Measurements from ENCODE around the gene TBC1D17.

Gene TBC1D17

DNA sequence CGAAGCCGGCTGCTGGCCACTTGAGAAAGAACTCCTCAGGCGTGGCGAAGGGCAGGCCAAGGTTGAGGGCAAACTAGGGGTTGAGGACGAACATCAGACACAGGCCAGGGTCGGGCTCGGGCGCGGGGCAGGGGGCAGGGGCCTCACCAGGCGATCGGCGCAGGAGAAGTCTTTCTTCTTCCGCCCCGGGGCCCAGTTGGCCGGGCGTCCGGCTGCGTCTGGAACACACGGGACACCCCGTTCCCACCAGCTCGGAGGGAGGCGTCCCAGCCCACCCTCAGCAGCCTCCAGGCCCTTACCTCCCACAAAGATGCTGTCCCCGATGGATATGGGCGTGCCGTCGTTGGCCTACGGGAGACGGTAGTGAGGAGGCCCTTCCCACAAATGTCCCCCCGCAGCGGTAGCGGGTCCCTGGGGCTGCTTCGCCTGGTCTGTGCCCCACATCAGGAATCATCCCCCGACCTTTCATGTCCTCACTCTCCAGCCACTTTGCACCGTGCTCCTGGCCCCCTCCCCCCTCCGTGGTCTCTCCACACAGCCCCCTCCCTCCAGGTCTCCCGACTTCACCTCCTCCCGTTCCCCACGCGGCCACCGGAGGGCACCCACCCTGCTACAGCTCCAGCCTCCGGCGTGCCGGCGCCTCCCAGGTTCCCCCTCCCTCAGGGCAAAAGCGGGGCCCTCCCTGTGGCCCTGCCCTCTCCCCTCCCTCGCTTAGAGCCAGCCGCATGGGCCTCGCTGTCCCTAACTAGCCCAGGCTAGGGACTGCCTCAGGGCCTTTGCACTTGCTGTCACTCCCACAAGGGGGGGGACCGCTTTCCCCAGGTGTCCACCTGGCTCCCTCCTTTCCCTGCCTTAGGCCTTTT lies 14.9 kb upstream of the TBC1D17 start:
- DNase-seq, result no peak

DNA sequence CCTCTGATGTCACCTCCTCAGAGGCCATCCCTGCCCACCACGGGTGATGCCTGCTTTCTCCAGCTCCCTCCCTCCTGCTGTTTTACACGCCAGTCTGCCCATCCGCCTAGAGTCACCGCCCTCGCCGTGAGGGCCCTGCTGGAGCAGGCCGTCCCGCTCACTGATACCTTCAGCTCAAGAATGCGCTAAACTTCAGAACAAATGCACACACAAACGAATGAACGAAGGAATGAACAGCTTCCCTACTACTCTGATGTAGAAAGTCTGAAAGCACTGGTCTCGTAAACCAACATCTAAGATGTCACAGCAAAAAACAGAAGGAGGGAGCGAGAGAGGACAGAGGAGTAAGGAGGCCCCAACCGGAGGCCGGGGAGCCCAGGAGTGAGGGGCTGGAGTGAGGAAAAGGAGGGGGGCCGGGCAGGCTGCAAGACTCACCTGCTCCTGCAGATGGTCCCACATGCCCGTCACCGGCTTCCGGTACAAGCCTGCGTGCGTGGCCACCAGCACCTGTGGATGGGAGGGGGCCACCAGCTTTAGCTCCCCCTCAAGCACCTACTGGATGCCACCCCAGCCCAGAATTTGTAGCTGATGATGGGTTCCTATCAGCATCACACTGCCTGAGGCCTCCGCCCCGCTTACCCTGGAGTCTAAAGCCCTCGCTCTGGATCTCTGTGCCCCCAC lies 14.1 kb upstream of the TBC1D17 start:
- DNase-seq, result no peak

DNA sequence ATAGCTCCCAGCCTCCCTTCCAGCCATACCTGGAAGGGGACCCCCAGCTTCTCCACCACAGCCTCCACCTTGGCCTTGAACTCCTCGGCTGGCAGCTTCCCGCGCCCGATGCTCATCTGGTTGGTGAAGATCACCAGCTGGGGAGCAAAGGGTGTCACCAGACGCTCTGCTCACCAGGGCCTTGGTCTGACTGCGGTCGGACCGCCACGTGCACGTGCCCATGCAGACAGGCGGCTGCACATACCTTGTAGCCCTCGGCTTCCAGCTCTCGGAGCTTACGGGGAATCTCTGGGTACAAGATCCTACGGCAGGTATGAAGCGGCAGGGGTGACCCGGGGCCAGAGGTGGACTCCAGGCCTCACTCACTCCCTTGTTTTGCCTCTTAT lies 13.6 kb upstream of the TBC1D17 start:
- DNase-seq, result no peak

DNA sequence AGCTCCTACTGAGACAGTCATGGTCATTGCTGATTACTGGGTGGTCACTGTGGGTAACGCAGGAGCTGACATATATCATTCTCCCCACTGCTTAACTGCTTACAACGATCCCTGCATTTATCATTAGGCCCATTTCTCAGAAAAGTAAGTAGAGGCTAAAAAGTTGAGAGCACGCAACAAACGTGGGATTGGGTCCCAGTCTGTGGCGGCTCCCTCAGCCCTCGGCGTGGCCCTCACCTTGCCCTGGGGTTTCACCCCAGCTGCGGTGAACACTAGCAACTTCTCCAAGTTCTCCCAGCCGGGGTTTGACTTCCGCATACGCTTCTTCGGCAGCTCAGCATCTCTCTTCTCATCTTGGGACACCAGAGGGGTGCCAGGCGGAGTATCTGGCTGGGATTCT lies 12.6 kb upstream of the TBC1D17 start:
- DNase-seq, result no peak

DNA sequence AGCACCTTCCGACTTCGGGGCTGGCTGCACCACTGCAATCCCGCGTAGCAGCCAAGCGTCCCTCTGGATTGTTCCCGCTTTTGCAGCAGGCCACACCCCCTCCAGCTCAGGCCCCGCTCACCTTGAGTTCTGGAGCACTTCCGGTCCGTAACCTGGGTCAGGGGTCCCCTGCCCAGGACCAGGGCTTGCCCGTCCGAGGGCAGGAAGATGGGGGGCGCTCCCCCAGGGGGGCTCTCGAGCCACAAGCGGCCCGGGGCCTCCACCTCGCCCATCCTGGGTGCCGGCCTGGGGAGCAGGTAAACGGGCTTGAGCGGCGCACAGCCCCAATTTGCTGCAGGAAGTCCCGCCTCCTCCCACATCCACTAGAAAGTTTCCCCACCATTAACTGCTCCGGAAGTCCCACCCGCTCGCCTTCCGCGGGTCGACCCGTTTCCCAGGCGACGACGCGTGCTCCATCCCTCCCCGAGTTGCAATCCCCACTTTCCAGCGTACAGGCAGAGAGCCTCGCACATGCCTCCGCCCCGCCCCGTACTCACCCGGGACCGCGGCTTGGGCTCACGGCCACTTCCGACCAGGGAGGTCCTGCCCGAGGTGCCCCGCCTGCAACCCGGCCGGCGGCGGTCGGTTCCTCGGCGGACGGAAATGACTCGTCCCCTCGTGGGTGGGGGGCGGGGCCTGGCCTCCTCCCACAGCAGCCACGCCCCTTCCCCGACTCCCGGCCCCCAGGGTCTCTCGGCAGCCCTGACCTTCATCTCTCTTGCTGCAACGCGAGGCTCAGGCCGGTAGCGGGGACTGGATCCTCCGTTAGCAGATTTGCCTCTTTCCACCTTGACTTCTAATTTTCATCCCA lies 10.3 kb upstream of the TBC1D17 start, which contains the start of gene PNKP:
PNKP (minus strand) TSS at position 644 of the 850 bp plus-strand sequence; CDS start at position 272, 372 bp downstream.
- peak; percentile 89 for DNase-seq

DNA sequence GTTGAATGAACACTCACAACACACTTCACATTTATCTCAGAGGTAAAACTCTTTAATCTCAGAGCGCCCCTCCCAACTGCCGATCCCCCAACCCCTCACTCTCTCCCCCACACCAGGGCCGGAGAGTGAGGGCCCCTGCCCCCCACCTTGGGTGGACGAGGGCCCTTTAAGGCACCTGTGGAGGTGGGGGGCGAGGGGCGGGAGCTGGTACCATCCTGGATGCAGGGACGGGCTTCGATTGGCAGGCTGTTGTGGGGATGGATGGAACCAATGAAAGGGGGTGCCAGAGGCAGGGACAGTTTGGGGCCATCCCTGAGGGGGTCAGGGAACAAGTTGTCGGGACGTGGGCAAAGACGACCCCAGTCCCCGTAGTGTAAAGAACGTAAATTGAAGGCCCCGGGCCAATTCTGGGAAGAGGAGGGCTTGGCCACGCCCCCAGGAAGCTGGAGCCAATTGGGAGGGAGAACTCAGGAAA lies 8.5 kb upstream of the TBC1D17 start:
- DNase-seq, result no peak

DNA sequence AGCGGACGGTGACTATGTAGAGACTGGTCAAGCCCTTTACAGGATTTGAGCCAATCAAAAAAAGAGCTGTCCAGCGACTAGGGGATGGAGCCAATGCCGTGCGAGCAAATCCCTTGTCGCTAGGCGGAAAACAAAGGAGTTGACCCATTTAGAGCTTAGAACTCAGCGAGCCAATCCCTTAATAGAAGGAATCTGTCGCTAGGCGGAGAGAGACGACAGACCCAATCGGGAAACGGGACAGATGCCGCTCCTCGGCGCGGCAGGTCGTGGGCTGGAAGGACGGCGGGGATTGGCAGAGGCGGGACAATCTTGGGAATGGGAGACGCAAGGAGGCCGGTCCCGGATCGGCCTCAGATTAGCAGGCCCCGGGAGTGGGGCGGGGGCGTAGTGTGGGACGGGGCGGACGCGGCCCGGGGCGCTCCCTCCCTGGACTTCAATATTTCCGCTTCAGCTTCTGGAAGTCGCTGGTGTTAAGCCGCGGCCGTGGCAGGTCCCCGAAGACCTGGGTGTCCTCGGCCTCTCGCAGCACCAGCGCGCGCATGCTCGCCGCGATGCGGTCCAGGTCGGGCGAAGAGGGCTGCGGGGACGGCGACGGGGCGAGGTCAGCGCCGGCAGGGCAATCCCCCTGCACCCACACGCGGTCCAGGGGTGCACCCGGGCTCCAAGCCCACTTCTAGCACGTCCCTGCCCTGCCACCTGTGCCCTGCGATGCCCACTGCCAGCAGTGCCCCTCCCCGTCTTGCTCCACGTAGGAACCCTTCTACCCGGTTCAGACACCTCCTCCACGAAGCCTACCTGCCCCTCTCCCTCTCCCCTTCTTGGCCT lies 7.8 kb upstream of the TBC1D17 start:
- DNase-seq, result peak; percentile 99

DNA sequence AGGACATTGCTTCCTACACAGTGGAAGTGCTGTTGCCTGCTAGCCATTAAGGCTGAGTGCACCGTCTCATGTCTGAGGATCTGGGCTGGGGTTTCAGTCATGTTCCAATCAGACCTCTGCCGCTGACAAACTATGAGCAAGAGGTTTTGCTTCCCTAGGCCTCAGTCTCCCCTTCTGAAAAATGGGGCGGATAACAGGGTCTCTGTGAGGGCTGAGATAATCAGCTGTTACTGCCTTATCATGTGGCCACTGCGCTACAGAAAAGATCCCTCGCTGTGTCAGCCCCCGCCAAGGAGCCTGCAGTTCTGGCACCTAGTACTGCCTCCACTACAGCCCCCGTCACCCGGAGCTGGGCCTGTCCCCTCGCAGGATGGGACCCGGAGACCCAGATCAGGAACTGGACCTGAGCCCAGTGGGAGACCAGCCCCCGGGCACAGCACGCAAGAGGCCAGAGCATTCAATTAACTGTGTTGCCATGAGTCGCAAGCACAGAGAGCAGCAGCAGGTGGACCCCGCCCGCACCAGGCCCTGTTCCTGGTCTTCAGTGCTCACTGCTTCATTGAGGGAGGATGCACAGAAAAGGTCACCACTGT lies 7.1 kb upstream of the TBC1D17 start:
- no peak for DNase-seq

DNA sequence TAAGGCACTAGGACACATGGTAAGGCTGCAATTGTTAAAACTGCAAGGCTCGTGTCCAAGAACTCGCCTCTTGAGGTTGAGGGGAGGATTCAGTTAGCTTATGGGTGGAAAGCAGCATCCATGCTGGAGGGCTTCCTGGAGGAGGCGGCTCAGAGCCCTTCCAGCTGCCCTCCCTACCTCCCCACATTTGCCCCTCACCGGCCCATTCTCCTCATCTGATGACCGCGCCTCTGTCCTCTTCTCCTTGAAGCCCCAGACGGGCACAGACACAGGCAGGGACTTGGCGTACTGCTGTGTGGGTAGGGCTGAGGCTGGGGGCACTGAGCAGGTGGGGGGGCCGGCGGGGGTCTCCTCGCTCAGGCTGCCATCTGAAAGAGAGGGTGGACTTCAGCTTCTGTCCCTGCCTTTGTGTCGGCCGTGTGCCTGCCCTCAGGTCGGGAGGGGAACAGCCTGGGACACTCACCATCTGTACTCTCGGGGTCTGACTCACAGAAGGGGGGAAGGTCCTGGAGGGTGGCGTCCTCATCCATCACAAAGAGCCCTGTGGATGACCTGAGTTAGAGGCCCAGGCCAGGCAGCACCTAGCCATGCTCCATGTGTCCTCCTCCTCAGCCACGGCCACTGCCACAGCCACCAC lies 6.0 kb upstream of the TBC1D17 start:
- DNase-seq, result no peak

DNA sequence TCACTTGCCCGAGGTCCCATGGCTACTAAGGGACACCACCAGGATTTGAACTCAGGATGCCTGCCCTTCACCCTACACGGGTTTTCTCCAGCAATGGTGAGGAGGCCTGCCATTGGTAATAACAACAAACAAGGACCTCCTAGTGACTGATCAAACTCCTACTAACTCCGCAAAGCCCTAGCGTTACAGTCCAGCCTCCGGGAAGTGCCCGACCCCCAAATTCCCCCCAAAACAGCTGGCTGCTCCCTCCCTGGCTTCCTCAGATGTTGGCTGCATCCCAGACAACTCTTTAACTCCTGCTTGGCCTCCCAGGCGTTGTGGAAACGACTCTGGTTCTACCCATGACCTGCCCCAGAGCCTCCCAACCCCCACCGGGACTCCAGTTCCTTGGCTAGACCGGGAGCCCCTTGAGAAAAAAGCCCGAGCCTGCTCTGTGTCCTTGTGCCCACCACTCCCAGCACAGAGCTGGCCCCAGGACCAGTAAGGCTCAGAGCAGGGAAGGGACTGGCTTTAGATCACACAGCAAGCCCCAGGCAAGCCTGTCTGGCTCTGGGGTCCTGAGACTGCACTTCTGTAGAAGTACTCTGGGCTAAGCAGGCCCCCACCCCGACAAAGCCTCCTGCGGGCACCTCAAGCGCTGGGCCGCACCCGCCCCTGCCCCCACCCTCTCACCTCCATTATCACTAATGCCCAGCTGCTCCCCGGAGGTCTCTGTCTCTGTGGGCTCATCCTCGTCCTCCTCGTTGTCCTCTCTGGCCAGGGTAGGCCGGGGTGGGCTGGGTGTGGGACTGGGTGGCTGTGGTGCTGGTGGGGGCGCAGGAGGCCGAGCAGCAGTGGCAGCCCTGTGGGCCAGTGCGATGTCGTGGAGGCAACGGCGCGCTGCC lies 5.0 kb upstream of the TBC1D17 start:
- no peak for DNase-seq

DNA sequence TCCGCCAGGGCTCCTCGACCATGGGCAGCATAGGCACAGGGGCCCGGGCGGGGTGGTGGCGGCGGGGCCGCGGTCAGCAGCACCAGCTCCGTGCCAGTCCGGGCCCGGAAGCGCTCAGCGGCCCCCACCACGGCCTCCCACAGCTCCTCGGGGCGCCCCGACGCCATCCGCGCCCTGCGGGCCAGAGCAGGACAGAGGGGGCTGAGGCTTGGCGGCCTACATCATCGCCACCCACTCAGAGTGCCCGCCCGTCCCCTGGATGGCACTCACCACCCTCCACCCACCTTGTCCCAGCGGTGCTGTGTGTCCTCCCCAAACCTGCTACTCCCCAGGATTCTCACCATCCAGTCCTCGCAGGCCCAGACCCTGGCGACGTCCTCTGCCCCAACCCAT lies 4.4 kb upstream of the TBC1D17 start:
- DNase-seq, result no peak

DNA sequence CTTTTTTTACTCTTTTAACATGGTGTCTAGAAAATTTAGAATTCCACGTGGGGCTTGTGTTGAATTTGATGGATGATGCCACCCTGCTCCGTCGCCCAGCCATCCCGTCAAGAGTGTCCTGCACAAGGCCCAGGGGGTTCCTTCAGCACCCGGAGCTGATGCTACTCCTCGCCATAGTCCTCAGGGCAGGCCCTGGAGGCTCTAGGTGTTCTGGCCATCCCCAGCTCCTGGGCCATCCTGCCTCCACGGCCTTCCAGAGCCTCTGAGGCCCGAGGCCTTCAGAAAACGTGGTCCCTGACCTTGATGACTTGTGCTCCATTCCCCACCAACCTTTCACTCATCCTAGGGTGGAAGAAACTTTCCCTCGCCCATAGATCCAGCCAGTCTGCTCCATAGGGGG lies 3.7 kb upstream of the TBC1D17 start:
- DNase-seq, result no peak

DNA sequence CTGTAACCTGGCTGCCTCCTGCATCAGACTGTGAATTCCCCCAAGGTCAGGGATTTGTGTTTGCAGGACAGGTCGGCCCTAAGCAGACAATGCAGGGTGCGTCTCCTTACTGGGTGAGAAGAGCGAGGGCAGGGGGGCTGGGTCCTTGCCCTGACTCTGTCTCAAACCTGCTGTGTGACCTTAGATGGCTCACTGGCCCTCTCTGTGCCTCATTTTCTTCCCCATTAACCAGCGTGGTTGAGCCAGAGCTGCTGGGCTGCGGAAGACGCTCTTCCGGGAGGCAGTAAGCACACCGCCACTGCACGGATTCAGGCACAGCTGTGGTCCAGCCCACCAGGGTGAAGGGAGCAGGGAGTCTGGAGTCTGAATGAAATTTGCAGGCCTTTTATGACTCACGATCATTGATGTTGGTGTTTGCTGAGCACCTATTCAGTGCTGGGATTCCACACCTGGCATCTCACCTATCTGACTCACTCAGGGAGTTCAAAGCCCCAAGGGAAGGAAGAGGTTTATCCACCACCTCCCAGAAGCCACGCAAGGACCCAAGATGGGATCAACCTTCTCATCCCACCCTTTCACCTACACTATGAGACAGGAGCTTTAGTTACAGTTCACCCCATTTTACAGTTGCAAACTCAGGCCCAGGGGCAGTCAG lies 2.9 kb upstream of the TBC1D17 start:
- no peak for DNase-seq

DNA sequence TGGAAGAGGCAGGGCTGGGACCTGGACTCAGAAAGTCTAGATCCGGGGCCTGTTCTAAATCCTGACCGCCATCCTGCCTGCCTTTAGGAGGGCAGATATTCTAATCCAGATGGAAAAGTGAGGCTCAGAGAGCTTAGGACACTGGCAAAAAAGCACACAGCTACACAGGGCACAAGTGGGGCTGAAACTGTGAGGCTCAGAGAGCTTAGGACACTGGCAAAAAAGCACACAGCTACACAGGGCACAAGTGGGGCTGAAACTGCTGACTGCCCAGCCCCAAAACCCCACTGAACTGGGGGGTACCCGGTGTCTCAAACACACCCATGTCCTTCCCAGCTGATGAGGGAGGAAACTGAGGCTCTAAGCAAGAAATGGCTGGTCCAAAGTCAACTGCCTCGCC lies 2.3 kb upstream of the TBC1D17 start:
- no peak for DNase-seq

DNA sequence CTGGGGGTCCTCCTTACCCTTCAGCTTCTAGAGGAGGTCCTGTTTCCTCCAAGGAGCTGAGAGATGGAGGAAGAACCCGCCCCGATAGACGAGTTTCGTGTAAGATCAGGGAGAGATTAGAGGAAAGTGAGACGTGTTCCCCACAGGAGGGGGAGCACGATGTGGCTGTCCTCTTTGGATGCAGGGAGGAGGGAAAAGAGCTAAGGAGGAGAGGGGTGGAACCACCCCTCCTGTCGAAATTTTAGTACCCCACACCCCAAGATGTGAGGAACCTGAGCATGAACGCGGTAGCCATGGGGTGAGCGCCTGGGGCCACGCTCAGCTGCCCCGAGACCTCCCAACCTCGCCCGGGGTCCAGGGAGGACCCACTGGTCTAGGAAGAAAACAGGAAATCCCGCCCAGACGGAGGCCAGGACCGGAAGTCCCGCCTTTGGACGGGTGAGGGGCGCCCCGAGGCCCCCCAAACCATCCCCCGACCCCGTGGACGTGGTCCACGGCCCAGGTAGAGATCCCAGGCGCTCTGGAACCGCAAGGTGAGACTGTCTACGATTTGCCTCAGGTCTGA lies 1.6 kb upstream of the TBC1D17 start:
- peak; percentile 70 for DNase-seq

DNA sequence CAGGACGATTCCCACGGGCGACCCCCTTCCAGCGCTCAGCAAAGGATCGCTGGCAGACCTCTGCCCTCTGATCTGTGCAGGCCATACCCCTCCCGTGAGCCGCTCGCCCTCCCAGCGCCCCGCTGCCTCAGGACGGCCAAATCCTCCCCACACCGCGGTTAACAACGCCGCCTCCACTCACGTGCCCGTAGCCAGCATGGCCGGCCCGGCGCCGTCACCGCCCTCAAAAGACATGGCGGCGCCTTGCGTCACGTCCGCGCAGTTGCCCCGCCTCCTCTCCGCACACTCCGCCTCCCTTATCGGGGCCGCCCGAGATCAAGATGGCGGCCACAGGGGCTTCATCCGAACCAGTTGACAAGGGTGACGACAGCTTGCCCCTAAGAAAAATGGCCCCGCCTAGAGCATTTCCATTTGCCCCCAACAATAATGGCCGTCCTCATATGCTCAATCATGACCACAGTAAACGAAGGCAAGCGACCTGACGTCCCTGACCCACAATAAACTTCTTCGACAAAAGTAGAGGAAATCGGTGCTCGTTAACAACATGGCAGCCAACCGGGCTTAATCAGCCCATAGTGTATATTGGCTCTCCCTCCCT lies 981 bp upstream of the TBC1D17 start:
- DNase-seq, result peak; percentile 99

DNA sequence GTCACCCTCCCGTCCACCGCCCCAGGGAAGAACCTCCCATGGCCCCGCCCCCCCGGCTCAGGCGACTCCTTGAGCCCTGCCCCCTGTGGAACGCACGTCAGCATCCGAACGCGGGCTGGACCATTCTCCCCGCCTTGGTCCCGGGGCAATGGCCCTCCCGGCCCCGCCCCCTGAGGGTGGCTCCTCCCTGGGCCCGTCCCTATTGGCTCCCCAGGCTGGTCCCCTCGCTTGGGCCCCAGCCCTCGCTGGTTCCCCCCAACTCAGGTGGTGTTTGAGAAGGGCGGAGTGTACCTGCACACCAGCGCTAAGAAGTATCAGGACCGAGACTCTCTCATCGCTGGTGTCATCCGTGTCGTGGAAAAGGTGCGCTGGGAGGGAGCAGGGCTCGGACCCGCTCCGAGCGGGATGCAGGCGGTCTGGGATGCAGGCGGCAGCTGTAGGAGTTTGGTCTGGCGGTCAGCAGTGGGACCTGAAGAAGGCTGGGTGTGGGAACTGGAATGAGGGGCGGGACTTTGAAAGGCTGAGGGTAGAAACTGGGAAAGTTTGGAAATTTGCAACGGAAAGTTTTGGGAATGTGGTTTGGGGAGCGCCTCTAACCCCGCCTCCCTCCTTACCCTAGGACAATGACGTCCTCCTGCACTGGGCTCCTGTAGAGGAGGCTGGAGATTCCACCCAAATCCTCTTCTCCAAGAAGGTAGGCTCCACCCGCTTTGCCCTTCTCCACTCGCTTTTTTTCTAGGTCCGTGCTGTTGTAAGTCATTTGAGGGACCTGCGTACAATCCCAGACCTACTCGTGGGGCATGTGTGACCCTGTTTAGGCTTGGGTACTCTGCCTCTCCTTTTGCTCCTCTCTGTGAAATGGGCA lies 609 bp downstream of the TBC1D17 start:
- peak; percentile 98 for DNase-seq

DNA sequence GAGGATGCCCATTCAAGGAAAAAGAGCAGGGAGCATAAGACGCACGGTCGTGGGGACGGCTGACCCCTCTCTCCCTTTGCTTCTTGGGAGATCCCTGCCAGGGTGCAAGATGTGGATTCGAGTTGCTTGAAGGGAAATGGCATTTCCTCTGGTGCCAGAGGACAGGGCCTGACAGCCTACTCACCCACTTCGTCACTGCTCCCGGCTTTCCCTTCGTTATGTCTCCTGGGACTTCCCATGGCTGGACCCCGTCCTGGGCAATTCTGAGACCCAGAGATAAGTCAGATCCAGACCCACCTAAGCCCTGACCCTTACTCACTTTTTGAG lies 1.2 kb downstream of the TBC1D17 start:
- no peak for DNase-seq

Measured in CD4-positive, alpha-beta T cell treated with Interleukin-17A for 1 hour (primary cell).